Measurements from ENCODE around the gene SMYD4. TPM values are rescaled to one million over a fixed set of nuclear protein-coding genes. Genes with fewer than 3 reads are reported as not detected.
A peak's percentile ranks its signal among the peaks of the same experiment; 100 is the strongest.

The SMYD4 gene
- total and polyA plus RNA-seq, 8 donors = 4.0 to 8.9 (median 5.7) TPM

DNA sequence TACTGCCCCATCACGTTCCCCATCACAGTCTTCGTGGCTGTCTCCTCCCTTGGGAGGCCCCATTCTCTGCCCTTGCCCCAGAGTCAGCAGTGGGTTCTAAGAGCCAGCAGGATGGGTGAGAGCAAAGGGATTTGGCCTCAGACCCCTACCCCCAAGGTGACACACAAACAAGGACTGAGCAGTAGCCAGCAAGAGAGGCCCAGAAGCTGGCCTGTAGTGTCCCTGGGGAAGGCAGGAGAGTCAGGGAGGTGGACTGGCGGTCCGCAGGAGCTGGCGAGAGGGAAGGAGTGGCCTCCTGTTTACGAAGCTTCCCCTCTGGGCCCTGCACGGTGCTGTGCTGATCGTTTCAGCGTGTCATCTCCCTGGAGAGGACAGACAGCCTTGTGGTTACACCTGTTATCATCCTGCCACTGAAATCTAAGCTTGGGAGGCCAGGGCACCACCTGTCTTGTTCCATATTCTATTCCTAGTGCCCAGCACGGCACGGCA lies 96.8 kb downstream of the SMYD4 start:
- Histone ChIP-seq H3K9me3 (no peaks in the 10 kb centered on the region), H3K4me3 (no peak overlapping the region), H3K27ac (no peak overlapping the region), H3K4me1 (peaks cover 0 to 6% (median 0%) of the 10 kb centered on the region in 3 donors), H3K27me3 (no peaks in the 10 kb centered on the region), H3K36me3 (peaks cover 0 to 6% (median 0%) of the 10 kb centered on the region in 3 donors)
- no peak for FAIRE-seq
- intact Hi-C loops (cut with DNase I) = no loop called here
- TF ChIP-seq, protein P1, sequence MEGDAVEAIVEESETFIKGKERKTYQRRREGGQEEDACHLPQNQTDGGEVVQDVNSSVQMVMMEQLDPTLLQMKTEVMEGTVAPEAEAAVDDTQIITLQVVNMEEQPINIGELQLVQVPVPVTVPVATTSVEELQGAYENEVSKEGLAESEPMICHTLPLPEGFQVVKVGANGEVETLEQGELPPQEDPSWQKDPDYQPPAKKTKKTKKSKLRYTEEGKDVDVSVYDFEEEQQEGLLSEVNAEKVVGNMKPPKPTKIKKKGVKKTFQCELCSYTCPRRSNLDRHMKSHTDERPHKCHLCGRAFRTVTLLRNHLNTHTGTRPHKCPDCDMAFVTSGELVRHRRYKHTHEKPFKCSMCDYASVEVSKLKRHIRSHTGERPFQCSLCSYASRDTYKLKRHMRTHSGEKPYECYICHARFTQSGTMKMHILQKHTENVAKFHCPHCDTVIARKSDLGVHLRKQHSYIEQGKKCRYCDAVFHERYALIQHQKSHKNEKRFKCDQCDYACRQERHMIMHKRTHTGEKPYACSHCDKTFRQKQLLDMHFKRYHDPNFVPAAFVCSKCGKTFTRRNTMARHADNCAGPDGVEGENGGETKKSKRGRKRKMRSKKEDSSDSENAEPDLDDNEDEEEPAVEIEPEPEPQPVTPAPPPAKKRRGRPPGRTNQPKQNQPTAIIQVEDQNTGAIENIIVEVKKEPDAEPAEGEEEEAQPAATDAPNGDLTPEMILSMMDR (IDR thresholded peaks at IDR 0.05) = no peak
- ATAC-seq = no peak
- 82 to 89% methylated on average over 11 of the region's 11 CpGs for WGBS, 2 donors
- DNase-seq = no peak

DNA sequence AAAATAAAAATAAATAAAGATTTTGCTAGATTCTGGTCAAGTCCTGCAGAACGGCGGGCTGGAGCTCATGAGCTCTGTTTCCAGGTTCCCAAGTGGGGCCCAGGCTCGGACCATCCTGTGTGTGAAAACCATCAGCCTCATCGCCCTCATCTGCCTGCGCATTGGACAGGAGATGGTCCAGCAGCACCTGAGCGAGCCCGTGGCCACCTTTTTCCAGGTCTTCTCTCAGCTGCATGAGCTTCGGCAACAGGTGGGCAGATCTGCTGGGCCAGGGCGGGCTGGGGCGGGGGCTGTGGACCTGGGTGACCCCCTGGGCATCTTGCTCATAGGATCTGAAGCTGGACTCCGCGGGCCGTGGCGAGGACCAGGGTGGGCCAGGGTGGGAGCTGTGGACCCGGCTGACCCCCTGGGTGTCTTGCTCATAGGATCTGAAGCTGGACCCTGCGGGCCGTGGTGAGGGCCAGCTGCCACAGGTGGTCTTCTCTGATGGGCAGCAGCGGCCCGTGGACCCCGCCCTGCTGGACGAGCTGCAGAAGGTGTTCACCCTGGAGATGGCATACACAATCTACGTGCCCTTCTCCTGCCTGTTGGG lies 97.4 kb downstream of the SMYD4 start:
- WGBS, 2 donors = 90 to 92% methylated on average over 20 to 22 of the region's 22 CpGs
- TF ChIP-seq, protein P1 (IDR thresholded peaks at IDR 0.05) = no peak
- DNase-seq (peak in 1 of 6 donors; percentile 61), FAIRE-seq (no peak), ATAC-seq (no peak)
- Histone ChIP-seq H3K36me3 (peaks cover 0 to 3% (median 3%) of the 10 kb centered on the region in 3 donors), H3K9me3 (no peaks in the 10 kb centered on the region), H3K27ac (no peak overlapping the region), H3K4me3 (no peak overlapping the region), H3K4me1 (peaks cover 0 to 6% (median 0%) of the 10 kb centered on the region in 3 donors), H3K27me3 (no peaks in the 10 kb centered on the region)
- intact Hi-C loops (cut with DNase I) = no loop called here

DNA sequence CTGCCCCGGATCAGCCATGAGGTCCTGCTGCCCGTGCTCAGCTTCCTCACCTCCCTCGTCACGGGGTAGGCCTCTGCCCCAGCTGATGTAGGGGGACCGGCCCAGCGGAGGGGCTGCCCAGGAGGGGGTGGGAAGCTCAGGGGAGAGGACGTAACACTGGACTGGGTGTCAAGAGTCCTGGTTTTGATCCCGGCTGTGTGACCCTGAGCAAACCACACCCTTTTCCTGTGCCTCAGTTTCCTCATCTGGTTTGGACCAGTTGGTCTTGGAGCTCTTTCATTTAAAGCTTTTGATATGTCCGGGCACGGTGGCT lies 98.6 kb downstream of the SMYD4 start:
- peaks cover 0 to 3% (median 0%) of the 10 kb centered on the region in 3 donors for H3K36me3 ChIP-seq
- TF ChIP-seq, protein P1 (IDR thresholded peaks at IDR 0.05) = no peak
- no peaks in the 10 kb centered on the region for H3K9me3 ChIP-seq
- no peaks in the 10 kb centered on the region for H3K27me3 ChIP-seq
- DNase-seq = no peak
- H3K4me3 ChIP-seq = no peak overlapping the region
- H3K27ac ChIP-seq = peak overlapping the region in 1 of 4 donors; percentile 53
- no peak for FAIRE-seq
- intact Hi-C loops (cut with DNase I) = no loop called here
- no peak for ATAC-seq
- H3K4me1 ChIP-seq = peaks cover 0 to 2% (median 0%) of the 10 kb centered on the region in 3 donors
- 86 to 95% methylated on average over 10 of the region's 10 CpGs for WGBS, 2 donors

DNA sequence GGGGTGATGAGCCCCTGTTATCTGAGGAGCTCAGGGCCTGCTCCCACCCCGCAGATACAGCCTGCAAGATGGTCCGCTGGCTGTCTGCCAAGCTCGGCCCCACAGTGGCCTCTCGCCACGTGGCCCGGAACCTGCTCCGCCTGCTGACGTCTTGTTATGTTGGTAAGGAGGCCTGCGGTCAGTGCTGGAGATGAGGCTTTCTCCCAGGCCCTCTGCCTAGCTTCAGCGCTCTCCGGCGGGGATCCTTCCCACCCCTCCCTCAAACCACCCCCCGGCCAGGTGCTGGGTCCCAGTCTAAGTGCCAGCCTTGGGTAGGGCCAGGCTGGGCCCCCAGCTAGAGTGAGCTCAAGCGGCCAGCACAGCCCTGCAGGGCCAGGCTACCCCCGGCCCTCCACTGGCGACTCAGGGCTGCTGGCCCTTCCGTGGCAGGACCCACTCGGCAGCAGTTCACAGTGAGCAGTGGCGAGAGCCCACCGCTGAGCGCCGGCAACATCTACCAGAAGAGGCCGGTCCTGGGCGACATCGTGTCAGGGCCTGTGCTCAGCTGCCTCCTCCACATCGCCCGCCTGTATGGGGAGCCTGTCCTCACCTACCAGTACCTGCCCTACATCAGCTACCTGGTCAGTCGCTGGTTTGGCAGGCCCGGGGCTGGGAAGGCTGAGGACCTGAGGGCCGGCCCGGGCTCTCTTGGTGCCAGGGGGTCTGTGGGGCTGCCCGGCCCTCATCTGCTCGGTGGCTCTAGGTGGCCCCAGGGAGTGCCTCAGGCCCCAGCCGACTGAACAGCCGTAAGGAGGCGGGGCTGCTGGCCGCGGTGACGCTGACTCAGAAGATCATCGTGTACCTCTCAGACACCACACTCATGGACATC lies 99.1 kb downstream of the SMYD4 start:
- peaks cover 0 to 3% (median 0%) of the 10 kb centered on the region in 3 donors for H3K36me3 ChIP-seq
- no peak for FAIRE-seq
- TF ChIP-seq, protein P1 (IDR thresholded peaks at IDR 0.05) = no peak
- peak overlapping the region in 3 of 4 donors; percentile 34 to 53 (median 35) for H3K27ac ChIP-seq
- DNase-seq = peak in 3 of 6 donors; percentile 47 to 82 (median 60)
- 86 to 87% methylated on average over 40 of the region's 40 CpGs for WGBS, 2 donors
- ATAC-seq = peak in 3 of 4 donors; percentile 55 to 65 (median 59)
- H3K4me3 ChIP-seq = no peak overlapping the region
- peaks cover 0 to 5% (median 0%) of the 10 kb centered on the region in 3 donors for H3K4me1 ChIP-seq
- H3K9me3 ChIP-seq = no peaks in the 10 kb centered on the region
- intact Hi-C loops (cut with DNase I) = no loop called here
- no peaks in the 10 kb centered on the region for H3K27me3 ChIP-seq
